ENCODE measurements around the gene ABCC10.

GRCh38 chr6:43447604-43448003 lies 20.3 kb downstream of the ABCC10 start:
- no peak for TF ChIP-seq CTCF (IDR thresholded peaks at IDR 0.05; ENCODE audit: low read length)
- no peak for TF ChIP-seq EZH2phosphoT487 (IDR thresholded peaks at IDR 0.05; ENCODE audit: low read length)
- no peak for TF ChIP-seq EZH2 (optimal IDR thresholded peaks at IDR 0.05; ENCODE audit: low read depth, low read length)

All from MM.1S (cell line).